ENCODE data around the gene IDE.
"Not testable (repeated sequence)": the region's sequence is repeated elsewhere in the genome, so short reads cannot be mapped to it uniquely, and the experiment has no call there.

The IDE gene

DNA sequence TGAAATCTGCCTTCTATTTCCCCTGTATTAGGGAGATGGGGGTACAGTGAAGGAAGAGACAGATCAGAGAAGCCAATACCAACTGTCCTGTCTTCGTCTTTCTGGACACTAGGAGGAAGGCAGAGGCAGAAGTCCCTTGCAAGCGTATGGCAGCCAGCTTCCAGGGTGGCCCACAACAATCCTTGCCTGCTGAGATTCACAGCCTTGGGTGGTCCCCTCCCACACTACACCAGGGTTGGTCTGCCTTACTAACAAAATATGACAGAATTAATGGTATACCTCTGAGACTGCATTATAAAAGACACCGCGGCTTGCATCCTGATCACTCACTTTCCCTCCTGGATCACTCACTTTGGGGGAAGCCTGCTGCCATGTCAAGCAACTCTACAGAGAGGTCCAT is 90.4 kb downstream of the IDE start:
- no peak for DNase-seq

DNA sequence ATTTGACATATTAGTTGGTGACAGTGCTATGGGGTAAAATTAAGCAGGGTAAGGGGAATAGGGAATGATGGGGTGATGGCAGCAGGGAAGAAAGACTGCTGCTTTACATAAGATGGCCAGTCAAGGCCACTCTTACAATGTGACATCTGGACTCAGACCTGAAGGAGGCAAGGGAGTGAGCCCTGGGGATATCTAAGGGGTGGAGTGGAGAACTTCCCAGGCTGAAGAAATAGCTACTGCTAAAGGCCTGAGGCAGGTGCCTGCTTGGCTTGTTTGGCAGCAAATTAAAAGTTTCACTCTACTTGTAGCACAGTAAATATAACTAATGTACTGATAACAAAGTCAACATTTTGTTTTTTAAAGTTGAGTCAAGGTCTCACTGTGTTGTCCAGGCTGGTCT is 93.5 kb downstream of the IDE start:
- no peak for DNase-seq

DNA sequence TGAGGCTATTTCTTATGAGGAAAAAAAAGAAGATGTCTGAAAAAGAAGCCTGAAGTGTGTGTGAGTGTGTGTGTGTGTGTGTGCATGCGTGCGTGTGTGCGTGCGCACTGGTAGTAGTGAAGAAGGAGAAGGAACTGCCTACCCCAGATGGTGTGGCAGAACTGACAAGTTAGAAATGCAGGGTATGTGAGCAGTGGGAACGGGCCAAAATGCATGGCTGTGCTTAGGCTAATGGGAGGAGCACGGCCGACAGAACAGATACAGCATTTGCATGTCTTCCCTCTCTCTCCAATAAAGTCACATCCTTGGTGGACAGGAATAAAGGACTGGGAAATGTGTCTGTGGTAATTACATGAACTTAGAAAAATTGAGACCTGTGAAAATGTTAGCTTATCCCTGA is 94.3 kb downstream of the IDE start:
- no peak for DNase-seq

DNA sequence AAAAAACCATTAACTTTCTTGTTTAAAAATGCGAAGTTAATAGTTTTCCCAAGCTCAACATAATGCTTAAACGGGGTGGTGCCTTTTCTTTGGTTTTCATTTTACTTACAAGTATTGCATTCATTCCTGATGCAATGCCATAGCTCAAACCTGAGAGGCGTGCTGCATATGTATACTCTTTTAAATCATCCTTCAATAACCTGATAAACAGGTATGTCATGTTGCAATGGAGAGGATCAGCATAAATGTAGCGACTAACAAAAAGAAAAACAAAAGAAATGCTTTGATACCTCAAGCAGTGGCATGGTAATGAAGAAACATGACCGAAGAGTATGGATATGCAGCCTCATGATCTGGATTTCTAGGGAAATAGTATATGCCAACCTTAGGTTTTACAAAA is 95.4 kb downstream of the IDE start:
- no peak for DNase-seq

DNA sequence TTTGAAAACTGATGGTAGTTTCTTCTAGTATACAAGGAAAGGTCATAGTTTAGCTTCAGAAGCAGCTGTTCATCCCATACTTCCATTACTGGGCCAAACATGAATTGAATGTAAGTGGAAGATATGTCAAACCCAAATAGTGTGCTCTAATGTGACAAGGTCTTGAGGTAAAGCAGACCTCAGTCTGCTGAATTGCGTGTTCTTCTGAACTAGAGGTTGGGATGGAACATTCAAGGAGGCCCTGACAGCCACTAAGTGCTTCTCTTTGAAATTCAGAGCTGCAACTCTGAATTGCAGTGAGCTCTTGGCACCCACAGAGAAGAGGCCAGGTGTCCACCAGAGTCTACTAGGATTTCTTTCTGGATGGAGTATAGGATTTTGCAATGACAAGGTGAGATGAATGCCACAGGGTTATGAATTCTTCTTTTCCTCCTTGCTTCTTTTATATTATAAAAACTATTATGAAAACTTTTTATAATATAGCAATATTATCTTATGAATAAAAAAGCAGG is 98.5 kb downstream of the IDE start:
- DNase-seq, result no peak

DNA sequence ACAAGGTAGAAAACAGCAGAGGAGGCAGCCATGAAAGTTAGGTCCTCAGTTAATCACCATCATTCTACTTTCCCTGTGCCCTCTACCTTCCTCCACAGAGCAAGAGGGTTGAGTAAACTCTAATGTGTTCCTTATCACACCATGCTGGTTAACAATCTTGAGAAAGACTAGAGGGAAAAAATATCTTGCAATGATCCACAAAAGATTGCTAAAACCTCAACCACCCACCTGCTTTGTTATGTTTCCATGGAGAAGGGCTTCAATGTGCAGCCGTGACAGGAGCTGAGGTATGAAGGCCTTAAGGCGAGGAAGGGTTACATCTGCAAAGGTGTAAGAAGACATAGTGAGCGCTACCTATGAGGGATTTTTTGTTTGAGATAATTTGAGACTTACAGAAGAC is 103.9 kb downstream of the IDE start:
- no peak for DNase-seq

DNA sequence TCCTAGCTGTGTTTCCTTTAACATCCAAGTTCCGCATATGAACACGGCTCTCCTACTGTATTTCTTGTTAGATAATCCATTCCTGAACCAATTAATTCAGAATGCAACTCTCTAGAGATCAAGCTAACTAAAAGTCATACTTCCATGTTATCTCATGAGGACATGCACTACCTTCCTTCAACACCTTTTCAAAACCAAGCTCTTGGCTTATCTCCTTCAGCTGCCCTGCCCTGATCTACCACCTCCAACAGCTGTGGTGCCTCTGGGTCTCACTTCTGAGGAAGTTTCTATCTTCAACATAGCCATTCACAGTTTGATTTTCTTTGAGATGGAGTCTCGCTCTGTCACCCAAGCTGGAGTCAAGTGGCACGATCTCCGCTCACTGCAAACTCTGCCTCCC is 109.5 kb downstream of the IDE start:
- no peak for DNase-seq

DNA sequence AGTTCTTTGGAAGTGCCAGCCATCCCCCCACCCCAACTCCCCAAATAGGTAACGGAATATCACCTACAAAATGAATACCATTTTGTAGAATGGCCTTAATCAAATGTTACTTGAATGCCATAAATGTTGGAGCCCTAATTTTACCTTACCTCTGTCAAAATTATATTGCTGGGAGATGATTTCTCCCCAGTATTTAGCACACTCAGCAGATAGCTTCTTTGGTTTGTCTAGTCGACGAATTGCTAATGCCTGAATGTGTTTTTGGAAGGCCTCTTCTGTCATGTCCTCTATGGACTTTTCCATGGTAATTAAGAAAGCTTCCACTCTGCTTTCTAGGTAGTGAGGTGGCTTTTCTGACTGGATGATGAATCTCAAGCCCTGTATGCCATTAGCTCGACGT is 110.3 kb downstream of the IDE start:
- DNase-seq, result no peak

DNA sequence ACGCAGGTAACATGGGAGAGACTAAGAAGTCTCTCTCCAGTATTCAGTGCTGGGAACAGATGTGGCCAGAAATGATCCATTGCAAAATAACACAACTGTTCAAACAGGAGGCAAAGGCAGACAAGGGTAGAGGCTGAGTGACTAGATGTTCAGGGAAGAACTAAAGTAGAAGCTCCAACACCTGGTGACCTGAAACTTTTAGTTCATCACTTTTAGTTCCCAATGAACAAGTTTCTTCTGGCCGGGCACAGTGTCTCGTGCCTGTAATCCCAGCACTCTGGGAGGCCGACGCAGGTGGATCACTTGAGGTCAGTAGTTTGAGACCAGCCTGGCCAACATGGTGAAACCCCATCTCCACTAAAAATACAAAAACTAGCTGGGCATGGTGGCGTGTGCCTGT is 118.9 kb downstream of the IDE start:
- DNase-seq, result not testable (repeated sequence)

DNA sequence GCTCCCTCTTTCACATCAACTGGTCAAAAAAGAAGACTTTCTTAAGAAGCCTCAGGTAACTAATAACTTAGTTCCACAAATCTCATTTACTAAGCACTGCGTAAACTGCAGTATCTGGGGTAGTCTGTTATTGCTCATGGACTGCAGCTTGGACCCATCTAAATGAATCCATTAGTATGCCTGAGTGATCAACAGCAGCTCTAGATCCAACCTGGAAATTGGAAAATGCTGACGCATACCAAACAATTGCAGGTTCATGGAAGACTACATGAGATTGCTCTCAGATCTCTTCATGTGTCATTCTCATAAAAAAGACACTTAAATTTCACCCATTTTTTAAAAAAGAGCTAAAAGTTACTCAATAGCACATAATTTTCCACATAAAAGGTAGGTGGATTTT is 121.6 kb downstream of the IDE start:
- DNase-seq, result no peak

DNA sequence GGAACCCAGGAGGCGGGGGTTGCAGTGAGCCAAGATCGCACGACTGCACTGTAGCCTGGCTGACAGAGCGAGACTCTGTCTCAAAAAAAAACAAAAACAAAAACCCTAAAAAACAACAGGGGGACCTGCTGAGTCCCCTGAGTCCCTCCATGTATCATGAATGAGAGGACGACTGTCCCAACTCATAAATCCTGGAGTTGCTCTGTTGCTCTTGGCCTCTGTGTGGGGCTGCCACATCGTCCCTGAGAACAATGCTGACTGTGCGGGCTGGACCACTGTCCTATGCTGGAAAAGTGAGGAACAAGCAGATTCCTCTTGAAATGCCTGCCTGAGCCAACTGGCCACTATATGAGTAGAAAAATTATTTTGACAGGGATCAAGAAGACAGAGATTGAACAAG is 122.5 kb downstream of the IDE start:
- no peak for DNase-seq

DNA sequence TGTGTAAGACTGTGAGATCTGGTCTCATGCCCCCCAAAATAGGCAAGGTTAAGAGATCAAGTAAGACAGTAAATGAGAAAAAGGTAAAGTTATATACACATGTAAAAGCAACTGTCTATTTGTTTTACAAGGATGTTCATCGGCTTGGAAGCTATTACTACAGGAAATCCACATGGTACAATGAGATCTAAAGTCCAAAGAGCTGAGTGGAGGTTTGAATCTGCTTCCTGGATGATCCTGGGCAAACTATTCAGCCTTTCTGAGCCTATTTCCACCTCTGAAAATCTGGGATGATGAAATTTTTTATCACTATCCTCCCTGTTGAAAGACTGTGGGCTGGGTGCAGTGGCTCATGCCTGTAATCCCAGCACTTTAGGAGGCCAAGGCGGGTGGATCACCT is 123.0 kb downstream of the IDE start:
- no peak for DNase-seq

DNA sequence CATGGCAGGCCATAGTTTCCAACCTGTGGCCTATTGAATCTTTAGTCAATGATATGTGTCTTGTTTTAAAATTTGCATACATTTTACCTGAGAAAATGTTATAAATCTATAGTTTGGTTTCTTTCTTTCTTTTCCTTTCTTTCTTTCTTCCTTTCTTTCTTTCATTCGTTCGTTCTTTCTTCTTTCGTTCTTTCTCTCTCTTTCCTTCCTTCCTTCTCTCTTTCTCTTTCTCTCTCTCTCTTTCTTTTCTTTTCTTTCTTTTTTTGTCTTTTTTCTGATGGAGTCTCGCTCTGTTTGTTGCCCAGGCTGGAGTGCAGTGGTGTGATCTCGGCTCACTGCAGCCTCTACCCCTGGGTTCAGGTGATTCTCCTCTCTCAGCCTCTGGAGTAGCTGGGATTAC is 133.3 kb downstream of the IDE start:
- no peak for DNase-seq

DNA sequence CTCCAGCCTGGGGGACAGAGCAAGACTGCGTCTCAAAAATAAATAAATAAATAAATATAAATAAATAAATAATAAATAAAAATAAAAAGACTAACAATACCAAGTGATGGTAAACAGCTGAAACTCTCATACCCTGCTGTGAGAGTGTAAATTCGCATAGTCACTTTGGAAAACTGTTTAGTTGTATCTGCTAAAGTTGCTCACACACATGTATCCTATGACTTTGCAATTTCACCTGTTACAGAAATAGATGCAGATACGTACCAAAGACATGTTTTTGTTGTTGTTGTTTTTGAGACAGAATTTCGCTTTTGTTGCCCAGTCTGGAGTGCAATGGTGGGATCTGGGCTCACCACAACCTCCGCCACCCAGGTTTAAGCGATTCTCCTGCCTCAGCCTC is 135.7 kb downstream of the IDE start:
- no peak for DNase-seq

DNA sequence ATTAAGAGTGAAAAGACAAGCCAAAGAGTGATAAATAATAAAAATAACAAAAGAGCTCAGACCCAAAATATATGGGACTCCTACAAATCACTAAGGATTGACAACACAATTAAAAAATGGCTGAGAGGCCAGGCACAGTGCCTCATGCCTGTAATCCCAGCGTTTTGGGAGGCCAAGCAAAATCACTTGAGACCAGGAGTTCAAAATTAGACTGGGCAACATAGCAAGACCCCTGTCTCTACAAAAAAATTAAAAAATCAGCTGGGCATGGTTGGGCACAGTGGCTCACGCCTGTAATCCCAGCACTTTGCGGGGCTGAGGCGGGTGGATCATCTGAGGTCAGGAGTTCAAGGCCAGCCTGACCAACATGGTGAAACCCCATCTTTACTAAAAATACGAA is 137.3 kb downstream of the IDE start:
- no peak for DNase-seq

DNA sequence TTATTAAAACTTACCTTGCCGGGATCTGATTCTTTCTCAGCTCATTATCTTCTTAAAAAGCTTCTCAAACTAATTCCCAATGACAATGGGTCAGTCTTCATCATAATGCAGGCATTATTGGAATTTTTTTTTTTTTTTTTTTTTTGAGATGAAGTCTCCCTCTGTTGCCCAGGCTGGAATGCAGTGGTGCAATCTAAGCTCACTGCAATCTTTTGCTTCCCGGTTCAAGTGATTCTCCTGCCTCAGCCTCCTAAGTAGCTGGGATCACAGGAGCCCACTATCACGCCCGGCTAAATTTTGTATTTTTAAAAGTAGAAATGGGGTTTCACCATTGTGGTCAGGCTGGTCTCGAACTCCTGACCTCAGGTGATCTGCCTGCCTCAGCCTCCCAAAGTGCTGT is 137.8 kb downstream of the IDE start:
- not testable (repeated sequence) for DNase-seq

DNA sequence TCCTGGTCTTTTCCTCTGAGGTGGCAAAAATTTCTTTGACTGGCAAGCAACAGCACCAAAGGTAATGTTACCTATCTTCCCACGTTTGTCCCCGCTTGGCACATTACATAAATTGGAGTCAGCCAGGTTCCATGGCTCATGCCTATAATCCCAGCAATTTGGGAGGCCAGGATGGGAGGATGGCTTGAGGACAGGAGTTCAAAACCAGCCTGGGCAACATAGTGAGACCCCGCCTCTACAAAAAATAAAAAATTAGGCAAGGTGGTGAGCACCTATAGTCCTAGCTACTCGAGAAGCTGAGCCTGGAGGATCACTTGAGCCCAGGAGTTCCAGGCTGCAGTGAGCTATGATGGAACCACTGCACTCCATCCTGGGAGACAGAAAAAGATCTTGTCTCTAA is 139.5 kb downstream of the IDE start:
- no peak for DNase-seq

DNA sequence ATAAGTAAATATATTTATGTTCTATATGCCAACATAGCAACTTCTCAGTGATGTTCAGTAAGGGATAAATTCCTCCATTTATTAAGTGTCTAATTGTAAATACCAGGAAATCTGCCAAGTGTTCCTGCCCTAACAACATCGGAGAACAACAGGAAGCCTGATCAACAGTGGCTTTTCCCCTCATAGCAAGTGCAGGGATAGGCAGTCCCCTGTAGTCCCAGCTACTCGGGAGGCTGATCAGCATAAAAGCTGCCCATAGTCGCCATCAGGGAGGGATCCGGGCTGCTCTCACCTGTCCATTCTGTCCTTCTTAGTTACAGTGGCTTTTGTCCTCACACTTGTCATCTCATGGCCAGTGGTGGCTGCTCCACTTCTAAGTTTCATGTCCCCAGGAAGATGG is 141.3 kb downstream of the IDE start:
- DNase-seq, result no peak

DNA sequence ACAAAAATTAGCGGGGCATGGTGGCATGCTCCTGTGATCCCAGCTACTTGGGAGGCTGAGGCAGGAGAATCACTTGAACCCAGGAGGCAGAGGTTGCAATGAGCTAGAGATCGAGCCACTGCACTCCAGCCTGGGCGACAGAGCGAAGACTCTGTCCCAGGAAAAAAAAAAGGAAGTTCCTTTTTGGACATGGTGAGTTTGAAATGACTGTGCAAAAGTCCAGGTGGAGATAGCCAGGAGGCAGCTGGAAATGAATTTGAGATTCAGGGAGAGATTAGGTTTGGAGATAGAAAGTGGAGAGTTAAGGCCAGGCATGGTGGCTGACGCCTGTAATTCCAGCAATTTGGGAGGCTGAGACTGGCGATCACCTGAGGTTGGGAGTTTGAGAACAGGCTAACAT is 143.8 kb downstream of the IDE start:
- DNase-seq, result no peak

DNA sequence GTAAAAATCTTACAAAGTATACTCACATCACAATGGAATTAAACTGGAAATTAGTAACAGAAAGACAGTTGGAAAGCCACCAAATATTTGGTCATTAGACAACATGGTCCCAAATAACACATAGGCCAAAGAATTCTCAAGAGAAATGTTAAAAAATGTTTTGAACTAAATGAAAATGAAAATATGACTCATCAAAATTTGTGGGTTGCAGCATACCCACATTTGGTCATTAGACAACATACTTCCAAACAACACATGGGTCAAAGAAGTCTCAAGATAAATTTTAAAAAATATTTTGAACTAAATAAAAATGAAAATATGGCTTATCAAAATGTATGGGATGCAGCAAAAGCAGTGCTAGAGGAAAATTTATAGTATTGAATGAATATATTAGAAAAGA is 152.3 kb downstream of the IDE start:
- no peak for DNase-seq

DNA sequence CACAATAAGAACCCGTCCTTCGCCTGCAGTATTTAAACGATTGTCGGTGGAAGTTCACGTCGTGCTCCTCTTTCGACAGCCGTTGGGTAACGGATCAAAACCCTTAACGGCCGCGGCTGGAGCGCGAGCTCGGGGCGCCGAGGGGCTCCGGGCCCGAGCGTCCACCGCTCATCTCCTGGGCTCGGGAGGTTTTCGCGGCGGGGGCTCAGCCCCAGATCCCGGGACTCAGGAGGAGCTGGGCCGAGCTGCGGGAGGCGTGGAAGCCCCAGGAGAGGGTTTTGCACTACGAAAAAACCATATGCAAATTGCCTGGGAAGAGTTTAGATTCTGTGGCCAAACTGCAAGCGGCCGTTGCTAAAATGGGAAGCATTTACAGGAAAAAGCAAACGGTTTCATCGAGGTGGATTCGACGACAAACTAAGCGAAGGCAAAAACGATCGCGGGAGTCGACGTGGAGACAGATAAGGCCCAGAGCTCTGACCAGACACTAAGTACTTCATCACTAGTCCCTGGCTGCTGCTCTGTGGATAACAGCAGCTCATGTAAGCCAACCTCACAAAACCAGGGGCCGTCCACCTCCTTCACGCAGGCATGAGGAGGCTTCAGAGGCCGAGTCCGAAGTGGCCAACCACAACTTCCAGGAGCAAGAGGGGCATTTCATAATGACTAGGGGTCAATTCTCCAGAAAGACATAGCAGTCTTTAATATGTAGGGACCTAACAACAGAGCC is 153.2 kb downstream of the IDE start:
- no peak for DNase-seq

DNA sequence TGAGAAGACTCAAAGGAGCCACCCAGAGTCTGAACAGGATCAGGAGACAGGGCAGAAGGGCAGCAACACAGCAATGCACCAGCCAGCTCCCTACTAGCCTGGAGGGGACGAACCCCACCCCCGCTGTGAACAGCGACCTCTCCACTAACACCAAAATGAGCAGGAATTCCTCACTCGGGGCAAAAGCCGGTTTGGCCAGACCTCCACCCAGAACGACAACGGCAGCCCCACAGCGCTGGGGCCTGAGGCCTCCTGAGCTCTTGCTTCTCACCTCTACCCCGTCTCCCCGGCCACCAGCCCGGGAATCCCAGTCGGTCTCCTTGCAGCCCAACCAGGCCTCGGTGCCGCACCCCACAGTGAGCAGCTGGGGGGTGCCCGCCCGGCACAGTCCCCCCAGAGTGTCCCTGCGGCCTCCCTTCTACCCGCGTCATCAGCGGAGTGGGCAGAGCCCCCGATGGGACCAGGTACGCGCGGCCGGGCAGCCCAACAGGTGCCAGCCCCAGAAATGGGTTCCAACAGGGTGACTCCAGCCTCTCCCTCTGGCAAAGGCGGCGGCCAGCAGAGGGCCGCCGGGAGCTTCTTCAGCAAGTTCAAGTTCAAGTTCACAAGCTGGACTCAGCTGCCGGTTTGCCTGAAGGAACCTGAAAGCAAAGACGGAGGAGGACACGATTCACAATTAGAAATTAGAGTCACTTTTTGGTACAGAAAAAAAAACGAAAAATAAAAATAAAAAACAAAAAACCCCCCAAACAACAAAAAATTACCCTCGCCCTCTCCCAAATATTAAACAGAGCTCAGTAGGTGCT is 153.9 kb downstream of the IDE start:
- no peak for DNase-seq

DNA sequence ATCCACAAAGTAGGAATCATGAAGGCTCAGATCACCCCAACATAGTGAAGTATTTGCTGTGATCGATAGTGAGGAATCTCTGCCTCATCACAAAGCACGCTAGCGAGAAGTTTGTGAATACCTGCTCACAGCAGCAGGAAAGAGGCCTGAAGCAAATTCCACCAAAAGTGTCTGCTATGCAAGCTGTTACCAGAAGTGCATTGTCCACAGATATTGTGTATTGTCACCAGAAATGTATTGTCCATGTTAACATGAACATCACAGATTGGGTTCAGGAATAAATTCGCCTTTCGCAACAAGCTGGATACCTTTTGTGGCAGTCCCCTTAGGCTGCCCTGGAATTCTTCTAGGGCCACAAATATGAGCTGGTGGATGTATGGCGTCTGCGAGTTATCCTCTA is 155.0 kb downstream of the IDE start:
- no peak for DNase-seq

DNA sequence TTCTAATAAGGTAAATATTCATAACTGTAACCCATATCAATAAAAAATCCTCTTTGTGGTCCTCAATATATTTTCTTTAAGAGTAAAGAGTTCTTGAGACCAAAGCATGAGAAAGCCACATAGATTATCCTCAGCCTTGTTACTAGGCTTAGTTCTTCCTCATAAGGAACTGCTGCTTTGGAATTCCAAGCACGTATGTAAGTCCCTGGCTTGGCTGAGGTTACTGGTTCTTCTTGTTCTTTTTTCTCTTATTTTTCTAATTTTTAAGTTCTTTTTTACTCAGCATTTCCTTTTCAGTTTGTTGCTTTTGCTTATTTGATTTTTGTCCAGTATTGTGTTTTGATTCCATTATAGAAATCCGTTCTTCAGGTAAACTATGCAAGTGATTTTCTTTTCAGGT is 155.7 kb downstream of the IDE start:
- DNase-seq, result no peak

DNA sequence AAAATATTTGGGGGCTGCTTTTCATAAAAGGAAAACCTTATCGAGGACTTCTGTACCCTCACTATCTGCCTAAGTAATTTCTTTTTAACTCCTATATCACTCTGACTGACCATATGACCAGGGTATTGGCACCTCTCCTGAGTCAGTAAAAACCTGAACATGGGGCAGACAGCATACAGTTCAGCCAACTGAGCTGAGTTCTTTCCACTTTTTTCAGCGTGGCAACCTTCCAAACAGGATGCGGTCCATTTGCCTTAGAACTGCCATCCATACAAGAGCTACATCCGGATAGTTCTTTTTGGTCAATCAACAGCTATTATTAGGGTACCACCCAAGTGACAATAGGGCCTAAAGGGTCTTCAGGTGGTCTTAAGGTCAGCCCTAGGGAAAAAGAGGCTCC is 160.4 kb downstream of the IDE start:
- peak; percentile 26 for DNase-seq

Data from DMS79 (cell line).